K562 (cell line): ENCODE data around the gene GRAMD2B. TPM values are rescaled to one million over a fixed set of nuclear protein-coding genes. Genes with fewer than 3 reads are reported as not detected.
"Not testable (repeated sequence)": the region's sequence is repeated elsewhere in the genome, so short reads cannot be mapped to it uniquely, and the experiment has no call there.

ENCODE experiments used
- ATAC-seq: fragments of 200-7000 bp; cut with Tn5 transposase; 3 replicates; pipeline ENCODE4 v1.9.1; 2020; ENCODE audit warnings: moderate library complexity
- BruUV-seq: library from RNA; stranded (reverse); fragments of 400-500 nt; replicated peaks from 2 replicates; lab custom pipeline; 2021; lab: Mats Ljungman, UMichigan
- CTCF ChIA-PET: fragments of 300-600 bp; formaldehyde crosslinking; extraction: SDS; loops from one replicate; lab custom pipeline; 2021; ENCODE audit warnings: low intra/inter-chr PET ratio; lab: Yijun Ruan, JAX
- POLR2A ChIA-PET: fragments of 300-600, 350-650 bp; sonication (Branson Sonifier 250); formaldehyde crosslinking; extraction: SDS; loops from one replicate; lab custom pipeline; 2021; ENCODE audit warnings: antibody characterized with exemption, inconsistent platforms; lab: Yijun Ruan, JAX
- DNase-seq, 4 experiments: peaks; one replicate each; pipeline versions ENCODE4 v3.0.0 to v3.0.0-alpha.2; 2011 to 2018; ENCODE audit warnings: low spot score in 3 of 4, mixed read lengths in 3 of 4; ENCODE audit errors: extremely low read depth in 1 of 4
- FAIRE-seq: peaks from 2 replicates; lab custom pipeline; 2011; peaks lifted over from hg19 to GRCh38; lab: Jason Lieb, UNC
- H2AFZ ChIP-seq: 2 replicates; pipeline ENCODE4 v1.6.0; 2011; ENCODE audit warnings: low read depth, low read length, control low read depth, inconsistent platforms
- H3K27ac ChIP-seq: fragments of 200-600 bp; 3 replicates; pipeline ENCODE4 v1.8.0; 2011; ENCODE audit warnings: low read depth, mild to moderate bottlenecking, control low read depth, inconsistent platforms, low read length, moderate library complexity, mixed read lengths; ENCODE audit errors: extremely low read depth
- H3K27me3 ChIP-seq, 2 experiments: fragments of 300-600 bp in 1 of 2; 2 replicates in 1 of 2; 3 replicates in 1 of 2; pipeline versions ENCODE4 v1.6.0 to v1.8.0; 2011; ENCODE audit warnings: inconsistent platforms in 2 of 2, low read length in 2 of 2, mild to moderate bottlenecking in 1 of 2, mixed read lengths in 1 of 2, moderate library complexity in 1 of 2; ENCODE audit not compliant: control insufficient read depth in 2 of 2, insufficient read depth in 2 of 2
- H3K36me3 ChIP-seq: fragments of 300-600 bp; 3 replicates; pipeline ENCODE4 v1.8.0; 2011; ENCODE audit warnings: mild to moderate bottlenecking, low read length, inconsistent platforms; ENCODE audit not compliant: control insufficient read depth, insufficient read depth
- H3K4me1 ChIP-seq, 2 experiments: fragments of 200-600 bp in 1 of 2; replicated peaks in 1 of 2; 2 replicates in 1 of 2; 3 replicates in 1 of 2; pipeline versions ENCODE4 v1.5.1 to v1.8.0; 2011; ENCODE audit warnings: inconsistent platforms in 2 of 2, low read length in 2 of 2, mild to moderate bottlenecking in 1 of 2, mixed read lengths in 1 of 2, moderate library complexity in 1 of 2; ENCODE audit not compliant: control insufficient read depth in 2 of 2, insufficient read depth in 2 of 2
- H3K4me2 ChIP-seq: 2 replicates; pipeline ENCODE4 v1.6.1; 2011; ENCODE audit warnings: low read length, control low read depth, inconsistent platforms, mixed read lengths; ENCODE audit not compliant: insufficient read depth
- H3K4me3 ChIP-seq: fragments of 200-600 bp; sonication (generic), shearing (Covaris generic); 2 replicates; pipeline ENCODE4 v1.5.1; 2016; ENCODE audit warnings: control low read depth, inconsistent platforms
- H3K79me2 ChIP-seq: fragments of 200-600 bp; 3 replicates; pipeline ENCODE4 v1.8.0; 2011; ENCODE audit warnings: low read length, inconsistent platforms; ENCODE audit not compliant: control insufficient read depth, insufficient read depth
- H3K9ac ChIP-seq, 2 experiments: 2 replicates each; pipeline versions ENCODE4 v1.6.0 to v1.6.1; 2011; ENCODE audit warnings: low read depth in 2 of 2, low read length in 2 of 2, control low read depth in 1 of 2, inconsistent platforms in 1 of 2, mild to moderate bottlenecking in 1 of 2, mixed read lengths in 1 of 2; ENCODE audit not compliant: insufficient read depth in 1 of 2
- H3K9me1 ChIP-seq: one replicate; pipeline ENCODE4 v1.6.0; 2011; ENCODE audit warnings: inconsistent platforms, mild to moderate bottlenecking, low read length, moderate library complexity; ENCODE audit not compliant: control insufficient read depth, insufficient read depth
- H3K9me3 ChIP-seq: replicated peaks from 2 replicates; pipeline ENCODE4 v1.5.1; 2011; ENCODE audit warnings: low read depth, low read length, inconsistent platforms; ENCODE audit not compliant: control insufficient read depth, insufficient read depth
- H4K20me1 ChIP-seq: replicated peaks from 2 replicates; pipeline ENCODE4 v1.6.1; 2011; ENCODE audit warnings: low read length, inconsistent platforms, mixed read lengths; ENCODE audit not compliant: control insufficient read depth, insufficient read depth
- DMBX1 ChIP-seq: fragments of 250-450 bp; sonication (Bioruptor Pico); IDR thresholded peaks from 2 replicates; pipeline ENCODE4 v1.8.0; 2022; ENCODE audit warnings: inconsistent platforms, mild to moderate bottlenecking, moderate library complexity, borderline replicate concordance
- NFE2L1 ChIP-seq: fragments of 450-650 bp; IDR thresholded peaks from 2 replicates; pipeline ENCODE4 v1.6.1; 2016; ENCODE audit warnings: missing genetic modification characterization, low read depth, mild to moderate bottlenecking, missing compliant biosample characterization, moderate library complexity, borderline replicate concordance
- SIRT6 ChIP-seq: IDR thresholded peaks from one replicate; pipeline ENCODE4 v1.6.1; 2012; ENCODE audit warnings: low read depth, mild to moderate bottlenecking, control low read depth, inconsistent platforms, low read length, moderate library complexity
- U2AF2 ChIP-seq: fragments of 200-400 bp; formaldehyde crosslinking; optimal IDR thresholded peaks from 2 replicates; pipeline ENCODE3; 2017; ENCODE audit warnings: low read depth, mild to moderate bottlenecking, low read length
- WGBS: fragments of 100-300 bp; shearing (Covaris generic); methylation state at CpG from one replicate; pipeline ENCODE4 v1.1.6; 2016; ENCODE audit warnings: low coverage, mixed read lengths; ENCODE audit not compliant: insufficient coverage; ENCODE audit errors: missing lambda C conversion rate; 5-methylcytosine and 5-hydroxymethylcytosine counted together
- in situ Hi-C: fragments of 300-500 bp; cut with MboI; formaldehyde crosslinking; loops from 4 replicates; pipeline ENCODE4 v1.15.0; 2018; ENCODE audit warnings: inconsistent platforms, mixed read lengths
- intact Hi-C: fragments of 100-400 bp; cut with micrococcal nuclease; formaldehyde crosslinking; loops from 2 replicates; pipeline ENCODE4 v1.14.2; 2022
- polyA plus RNA-seq, 8 experiments: library from polyadenylated mRNA; depleted of rRNA in 4 of 8; stranded (reverse) in 5 of 8; unstranded in 3 of 8; fragments of >200 nt; fragmentation: Nextera tagmentation in 2 of 8; fragmentation: Illumina TruSeq in 1 of 8; extraction: Ambion mirVana in 2 of 8; extraction: Trizol in 1 of 8; gene quantifications; 2 replicates each; pipeline versions ENCODE4 v1.2.1 to v1.2.3, GENCODE V29; 2011 to 2014; ENCODE audit warnings: inconsistent platforms in 1 of 8, missing spikeins in 1 of 8
- total RNA-seq, 7 experiments: library from RNA; depleted of rRNA in 6 of 7; stranded (reverse); fragments of >200 nt in 6 of 7; fragmentation: Illumina TruSeq in 2 of 7; extraction: Trizol in 2 of 7; gene quantifications; 2 replicates each; pipeline versions ENCODE4 v1.2.1 to v1.2.3, GENCODE V29; 2011 to 2021; ENCODE audit warnings: low replicate concordance in 1 of 7

The GRAMD2B gene
- total and polyA plus RNA-seq, 9 of the 15 experiments (the other 6 are each of a cell fraction or from before 2014, with no cell fraction given): 0.32 to 4.2 (median 1.4) TPM

- ATAC-seq (no peak), DNase-seq (no peak), FAIRE-seq (no peak)
- Histone ChIP-seq H3K4me1 (no peaks in the 10 kb centered on the region), H3K9me1 (no peaks in the 10 kb centered on the region), H3K4me2 (no peak overlapping the region), H3K27ac (no peak overlapping the region), H3K79me2 (no peaks in the 10 kb centered on the region), H3K9ac (no peak overlapping the region), H2AFZ (no peak overlapping the region), H3K27me3 (no peaks in the 10 kb centered on the region), H3K36me3 (no peaks in the 10 kb centered on the region), H3K4me3 (no peak overlapping the region), H3K9me3 (peaks cover 3% of the 10 kb centered on the region; the same call in 1 of the 2 replicates), H4K20me1 (no peaks in the 10 kb centered on the region)
- POLR2A ChIA-PET: no interaction called here
- WGBS: 10% methylated on average over 4 of the region's 4 CpGs
- intact Hi-C loops (no loop called here), in situ Hi-C loops (no loop called here)
- CTCF ChIA-PET: no interaction called here
- BruUV-seq: no TSS peak
- TF ChIP-seq SIRT6 (no peak), U2AF2 (no peak), NFE2L1 (tag) (no peak), DMBX1 (CRISPR knock-in tag) (no peak)
Measured at GRCh38 chr5:126395605-126396004, 27.6 kb upstream of the GRAMD2B start.

- H3K79me2 ChIP-seq, BruUV-seq, FAIRE-seq, H3K27me3 ChIP-seq, H4K20me1 ChIP-seq, ATAC-seq, H3K9me1 ChIP-seq, CTCF ChIA-PET, H3K4me3 ChIP-seq, H3K27ac ChIP-seq, H3K4me2 ChIP-seq, H3K9me3 ChIP-seq, intact Hi-C loops, DNase-seq, H3K4me1 ChIP-seq, H3K36me3 ChIP-seq, in situ Hi-C loops, POLR2A ChIA-PET, H2AFZ ChIP-seq, H3K9ac ChIP-seq: not testable (repeated sequence)
- WGBS: 8% methylated on average over 1 of the region's 1 CpG
Measured at GRCh38 chr5:126396721-126397120, 26.5 kb upstream of the GRAMD2B start.
